ENCODE data around the gene AP5B1.

Gene AP5B1

DNA sequence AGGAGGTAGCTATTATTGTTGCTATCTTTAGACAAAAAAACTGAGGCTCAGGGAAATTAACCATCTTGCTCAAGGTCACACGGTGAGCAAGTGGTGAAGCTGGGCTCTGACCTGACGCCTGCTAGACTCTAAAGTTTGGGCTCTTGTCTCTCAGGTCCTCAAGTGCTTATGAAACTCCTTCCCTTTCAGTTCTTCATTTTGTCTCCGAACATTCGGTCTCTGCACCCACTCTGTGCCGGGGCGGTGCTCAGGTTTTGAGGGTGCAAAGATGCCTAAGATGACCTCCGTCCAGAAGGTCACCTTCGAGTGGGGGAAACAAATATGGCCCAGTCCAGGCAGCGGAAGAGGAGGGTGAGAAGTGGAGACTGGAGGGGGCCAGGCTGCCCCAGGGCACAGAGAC, 22.1 kb upstream of the AP5B1 start:
- no peak for DNase-seq (ENCODE audit: low read depth in 3 of 3)

GRCh38 chr11:65801153-65801987, 20.6 kb upstream of the AP5B1 start:
- no peak for DNase-seq (ENCODE audit: low read depth in 3 of 3)

- DNase-seq (ENCODE audit: low read depth in 3 of 3) = no peak
Measured at GRCh38 chr11:65798882-65799281, 18.1 kb upstream of the AP5B1 start.

DNA sequence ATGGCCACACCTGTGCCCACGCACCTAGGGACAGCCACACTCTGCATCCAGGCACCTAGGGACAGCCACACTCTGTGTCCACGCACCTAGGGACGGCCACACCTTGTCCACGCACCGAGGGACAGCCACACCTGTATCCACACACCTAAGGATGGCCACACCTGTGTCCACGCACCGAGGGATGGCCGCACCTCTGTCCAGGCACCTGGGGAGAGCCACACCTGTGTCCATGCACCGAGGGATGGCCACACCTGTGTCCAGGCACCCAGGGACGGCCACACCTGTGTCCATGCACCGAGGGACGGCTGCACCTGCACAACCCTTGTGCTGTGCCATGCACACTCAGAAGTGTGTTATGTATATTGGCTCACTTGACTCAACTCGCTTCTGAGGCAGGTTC, 16.9 kb upstream of the AP5B1 start:
- DNase-seq (ENCODE audit: low read depth in 3 of 3) = no peak

- DNase-seq (ENCODE audit: low read depth in 3 of 3) = no peak
Measured at GRCh38 chr11:65796726-65797601, 16.2 kb upstream of the AP5B1 start.

DNA sequence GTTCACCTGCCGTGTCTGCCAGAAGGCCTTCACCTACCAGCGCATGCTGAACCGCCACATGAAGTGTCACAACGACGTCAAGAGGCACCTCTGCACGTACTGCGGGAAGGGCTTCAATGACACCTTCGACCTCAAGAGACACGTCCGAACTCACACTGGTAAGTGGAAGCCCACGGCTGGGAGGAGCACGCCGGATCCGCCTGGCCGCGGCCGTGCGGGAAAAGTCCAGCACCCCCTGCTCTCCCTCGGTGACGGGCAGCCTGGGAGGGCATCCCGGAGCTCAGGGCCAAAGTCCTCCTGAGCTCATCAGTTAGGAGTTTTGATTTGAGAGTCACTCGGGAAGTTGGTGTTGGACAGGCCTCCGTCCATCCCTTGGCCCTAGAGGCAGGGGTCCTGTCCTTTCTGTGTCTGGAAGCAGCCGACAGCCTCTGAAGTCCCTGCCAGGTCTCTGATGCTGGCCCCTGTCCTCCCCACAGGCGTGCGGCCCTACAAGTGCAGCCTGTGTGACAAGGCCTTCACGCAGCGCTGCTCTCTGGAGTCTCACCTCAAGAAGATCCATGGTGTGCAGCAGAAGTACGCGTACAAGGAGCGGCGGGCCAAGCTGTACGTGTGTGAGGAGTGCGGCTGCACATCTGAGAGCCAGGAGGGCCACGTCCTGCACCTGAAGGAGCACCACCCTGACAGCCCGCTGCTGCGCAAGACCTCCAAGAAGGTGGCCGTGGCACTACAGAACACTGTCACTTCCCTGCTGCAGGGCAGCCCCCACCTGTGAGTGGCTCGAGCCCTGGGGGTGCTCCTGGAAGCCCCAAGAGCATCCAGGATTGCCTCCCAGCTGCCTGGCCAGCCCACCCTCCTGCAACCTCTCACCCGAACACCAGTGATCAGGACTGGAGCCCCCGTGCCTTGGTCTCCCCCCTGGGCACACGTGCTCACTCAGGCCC, 14.1 kb upstream of the AP5B1 start:
- no peak for DNase-seq (ENCODE audit: low read depth in 3 of 3)

DNA sequence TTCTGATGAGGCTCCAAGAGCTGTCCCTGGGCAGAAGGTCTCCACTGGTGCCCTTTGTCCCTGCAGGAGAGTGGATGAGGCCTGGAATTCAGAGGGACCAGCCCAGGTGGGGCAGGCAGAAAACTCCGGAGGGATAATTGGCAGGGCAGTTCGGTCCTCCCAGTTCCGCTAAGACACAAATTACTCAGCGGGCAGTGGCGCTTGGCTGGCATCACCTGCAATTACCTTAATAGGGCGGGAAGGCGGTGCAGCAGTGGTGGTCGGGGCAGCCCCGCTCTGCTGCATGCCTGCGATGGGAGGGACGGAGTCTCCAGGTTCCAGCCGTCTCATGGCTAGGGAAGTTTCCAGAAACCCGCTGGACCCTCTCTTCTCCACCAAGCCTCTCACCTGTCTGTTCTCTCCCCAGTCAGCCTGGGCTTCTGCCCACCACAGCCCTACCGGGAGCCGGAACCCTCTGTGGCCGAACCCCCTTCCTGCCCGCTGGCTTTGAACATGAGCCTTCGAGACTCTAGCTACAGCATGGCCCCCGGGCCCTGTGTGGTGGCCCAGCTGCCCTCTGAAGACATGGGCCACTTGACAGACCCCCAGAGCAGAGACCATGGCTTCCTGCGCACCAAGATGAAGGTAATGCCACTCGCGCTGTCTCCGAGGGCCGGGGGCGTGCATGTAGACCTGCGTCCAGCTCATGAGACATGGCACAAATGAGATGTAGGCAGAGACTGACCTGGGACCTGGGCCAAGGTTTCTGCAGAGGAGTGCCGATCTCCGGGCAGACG, 13.0 kb upstream of the AP5B1 start:
- no peak for DNase-seq (ENCODE audit: low read depth in 3 of 3)

DNA sequence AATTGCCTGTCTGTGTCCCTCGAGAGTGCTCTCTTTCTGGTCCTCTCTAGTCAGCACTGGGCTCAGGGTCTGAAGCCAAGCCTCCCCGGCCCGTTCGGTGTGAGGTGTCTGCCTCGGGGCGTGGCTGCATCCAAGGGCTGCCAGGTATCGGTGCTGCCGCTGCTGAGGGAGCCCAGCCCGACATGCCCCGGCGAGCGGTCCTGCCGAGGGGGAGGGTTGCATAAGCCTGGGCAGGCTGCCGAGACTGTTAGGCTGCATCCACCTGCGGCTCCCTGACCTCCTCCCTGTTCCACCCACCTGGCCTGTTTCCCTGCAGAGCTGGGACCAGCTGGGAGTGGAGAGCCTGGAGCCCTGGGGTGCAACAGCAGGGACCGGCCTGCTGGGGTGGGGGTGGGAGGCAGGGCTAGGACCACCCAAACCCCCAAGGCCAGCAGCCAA, 12.4 kb upstream of the AP5B1 start:
- no peak for DNase-seq (ENCODE audit: low read depth in 3 of 3)

DNA sequence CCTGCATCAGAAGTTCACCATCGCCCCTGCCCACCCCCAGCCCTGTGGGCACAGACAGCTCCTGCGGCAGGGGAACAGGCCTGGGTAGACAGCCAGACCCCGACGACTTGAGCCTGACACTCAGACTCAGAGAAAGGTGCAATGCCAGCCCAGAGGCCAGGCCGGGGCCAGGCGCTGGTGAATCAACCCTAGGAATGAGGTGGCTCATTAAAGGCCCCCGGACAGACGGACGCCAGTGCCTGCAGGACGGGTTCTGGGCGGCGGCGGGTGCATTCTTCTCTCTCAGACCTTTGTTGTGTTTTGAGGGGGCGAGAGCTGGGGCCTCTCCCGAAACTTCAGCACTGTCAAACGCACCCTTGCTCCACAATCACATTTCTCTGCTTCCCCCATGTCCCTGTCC, 11.7 kb upstream of the AP5B1 start:
- no peak for DNase-seq (ENCODE audit: low read depth in 3 of 3)

- DNase-seq (ENCODE audit: low read depth in 3 of 3) = peak in 1 of 3 experiments; percentile 59
Measured at GRCh38 chr11:65791719-65792213, 11.0 kb upstream of the AP5B1 start.

DNA sequence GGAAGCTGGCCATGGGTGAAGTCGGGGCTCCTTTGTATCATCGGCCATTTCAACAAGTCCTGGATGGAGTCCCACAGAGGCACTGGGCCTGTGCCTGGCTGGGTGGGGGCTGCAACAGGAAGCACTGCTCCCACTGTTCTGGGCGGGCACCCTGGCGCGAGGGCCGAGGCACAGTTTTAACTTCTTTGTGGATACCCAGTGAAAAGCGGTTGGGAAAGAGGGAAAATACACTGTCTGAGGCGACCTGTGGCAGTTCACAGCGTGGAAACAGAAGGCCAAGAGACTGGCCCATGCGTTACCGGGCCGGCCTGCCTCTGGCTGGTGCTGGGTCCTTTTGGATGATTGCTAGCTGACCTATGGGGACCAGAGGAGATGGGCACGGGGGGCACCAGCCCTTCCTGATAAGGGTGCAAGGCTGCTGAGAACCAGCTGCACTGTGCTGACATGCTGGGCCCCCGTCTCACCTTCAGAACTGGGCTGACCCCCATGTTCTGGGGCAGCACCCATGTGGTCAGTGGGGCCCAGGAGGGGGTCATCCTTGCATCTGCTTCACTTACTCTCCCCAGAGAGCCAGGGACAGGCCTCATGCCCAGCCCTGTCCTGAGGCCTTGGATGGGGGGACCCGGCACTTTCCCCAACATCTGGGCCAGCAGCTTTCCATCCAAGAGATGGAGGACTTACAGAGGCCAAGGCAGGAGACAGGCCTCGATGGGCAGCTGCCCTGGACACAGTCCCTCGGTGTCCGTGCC, 10.3 kb upstream of the AP5B1 start:
- no peak for DNase-seq (ENCODE audit: low read depth in 3 of 3)

GRCh38 chr11:65790104-65790901, 9.5 kb upstream of the AP5B1 start:
- no peak for DNase-seq (ENCODE audit: low read depth in 3 of 3)

- DNase-seq (ENCODE audit: low read depth in 3 of 3) = no peak
Measured at GRCh38 chr11:65789230-65790103, 8.7 kb upstream of the AP5B1 start.

GRCh38 chr11:65788821-65789220, 8.0 kb upstream of the AP5B1 start:
- DNase-seq (ENCODE audit: low read depth in 3 of 3) = no peak

DNA sequence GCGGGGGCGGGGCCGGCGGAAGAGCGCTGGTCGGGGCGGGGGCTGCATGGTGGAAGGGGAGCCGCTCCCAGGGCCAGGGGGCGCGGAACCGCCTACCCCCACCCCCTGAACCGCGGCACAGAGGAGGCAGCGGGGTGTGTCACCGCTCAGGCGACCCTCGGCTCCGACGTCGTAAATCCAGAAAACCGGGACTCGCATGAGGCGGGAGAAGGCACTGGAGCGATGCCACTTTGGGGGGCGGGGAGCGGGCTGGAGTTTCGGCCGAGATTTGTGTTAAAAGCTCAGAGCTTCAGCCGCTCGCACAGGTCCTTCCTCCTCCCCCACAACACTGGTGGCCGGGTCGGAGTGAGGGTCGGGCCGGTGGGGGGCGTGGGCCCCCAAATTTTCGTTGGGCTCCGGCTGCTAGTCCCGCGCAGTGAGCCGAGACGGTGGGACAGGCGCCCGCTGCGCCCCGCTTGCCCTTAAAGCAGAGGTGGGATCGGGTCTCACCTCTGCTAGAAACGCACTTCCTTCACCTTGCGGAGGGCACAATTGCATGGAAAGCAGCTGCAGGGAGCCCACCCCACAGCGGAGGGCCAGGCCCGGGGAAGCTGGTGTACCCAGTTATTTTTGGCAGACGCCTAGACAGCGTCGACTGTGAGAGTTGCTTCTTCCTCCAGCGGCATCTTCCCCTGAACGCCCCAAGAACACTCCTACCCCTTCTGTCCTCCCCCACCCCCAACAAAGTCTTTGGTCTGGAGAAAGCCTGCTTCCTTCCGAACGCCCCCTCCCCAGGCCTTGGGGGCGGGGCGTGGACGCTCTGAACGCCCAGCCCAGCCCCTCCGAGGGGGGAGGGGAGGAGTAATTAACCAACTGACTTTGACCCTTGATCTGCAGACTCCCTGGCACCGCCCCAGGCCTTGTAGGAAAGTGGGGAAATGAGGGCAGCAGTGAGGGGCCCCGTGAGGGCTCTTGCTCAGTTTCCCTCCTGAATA, 7.2 kb upstream of the AP5B1 start:
- DNase-seq (ENCODE audit: low read depth in 3 of 3) = no peak

DNA sequence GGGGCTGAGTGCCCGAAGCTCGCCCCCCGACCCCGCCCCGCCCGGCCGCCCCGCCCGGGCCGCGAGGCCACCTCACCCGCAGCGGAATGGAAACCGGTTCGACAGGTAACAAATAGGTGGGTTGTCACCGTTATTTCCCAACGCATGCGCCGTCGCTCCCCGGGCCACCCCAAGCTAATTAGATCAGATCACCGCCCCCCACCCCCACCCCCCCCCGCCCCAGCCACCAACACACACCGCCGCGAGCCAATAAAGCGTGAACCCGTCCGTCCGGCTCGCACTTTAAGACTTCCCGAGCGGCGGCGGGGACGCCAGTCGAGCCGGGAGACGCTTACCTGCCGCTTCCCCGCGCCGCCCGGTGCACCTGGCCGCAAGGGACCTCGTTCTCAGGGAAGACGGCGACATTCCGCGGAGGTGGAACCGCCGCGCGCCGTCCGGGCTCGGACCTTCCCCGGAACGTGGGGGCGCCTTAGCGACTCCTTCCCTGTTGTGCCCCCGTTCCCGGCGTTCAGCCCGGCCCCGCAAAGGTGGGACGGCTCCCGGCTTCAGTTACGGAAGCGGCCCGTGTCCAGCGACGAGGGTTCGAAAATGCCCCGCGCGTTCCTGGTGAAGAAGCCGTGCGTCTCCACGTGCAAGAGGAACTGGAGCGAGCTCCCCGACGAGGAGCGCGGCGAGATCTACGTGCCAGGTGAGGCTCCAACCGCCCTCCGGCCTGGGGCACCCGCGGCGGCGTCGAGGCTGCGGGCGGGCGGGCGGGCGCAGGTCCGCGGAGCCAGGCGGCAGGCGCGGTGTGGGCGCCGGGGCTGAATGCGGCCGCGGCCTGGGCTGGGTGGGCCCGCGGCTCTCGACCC, 6.2 kb upstream of the AP5B1 start, which contains the start of gene OVOL1:
Gene OVOL1 (plus strand): TSS at position 278 of the 851 bp plus-strand sequence. CDS start 311 bp downstream, at position 589.
- no peak for DNase-seq (ENCODE audit: low read depth in 3 of 3)
